ENCODE measurements around the gene LRIT3.
"Not testable (repeated sequence)": the region's sequence is repeated elsewhere in the genome, so short reads cannot be mapped to it uniquely, and the experiment has no call there.

LRIT3 gene

GRCh38 chr4:109872065-109872464 lies 24.2 kb downstream of the LRIT3 start:
- no peak overlapping the region for H3K4me3 ChIP-seq (replicated peaks; ENCODE audit: low read depth, low read length)
- no peak for TF ChIP-seq CTCF (IDR thresholded peaks at IDR 0.05; ENCODE audit: low read length, missing control alignments)
- no peak for DNase-seq (ENCODE audit: low read depth)

GRCh38 chr4:109872950-109873656 lies 25.2 kb downstream of the LRIT3 start:
- no peak overlapping the region for H3K4me3 ChIP-seq (replicated peaks; ENCODE audit: low read depth, low read length)
- DNase-seq (ENCODE audit: low read depth): no peak
- TF ChIP-seq CTCF (IDR thresholded peaks at IDR 0.05; ENCODE audit: low read length, missing control alignments): no peak

- peak; percentile 8 for DNase-seq (ENCODE audit: low read depth)
- H3K4me3 ChIP-seq (replicated peaks; ENCODE audit: low read depth, low read length): no peak overlapping the region
- TF ChIP-seq CTCF (IDR thresholded peaks at IDR 0.05; ENCODE audit: low read length, missing control alignments): no peak
Observed at GRCh38 chr4:109873791-109874514, 26.0 kb downstream of the LRIT3 start.

GRCh38 chr4:109875106-109875505 lies 27.2 kb downstream of the LRIT3 start:
- H3K4me3 ChIP-seq (replicated peaks; ENCODE audit: low read depth, low read length): no peak overlapping the region
- DNase-seq (ENCODE audit: low read depth): no peak
- TF ChIP-seq CTCF (IDR thresholded peaks at IDR 0.05; ENCODE audit: low read length, missing control alignments): no peak

- not testable (repeated sequence) for H3K4me3 ChIP-seq (replicated peaks; ENCODE audit: low read depth, low read length); DNase-seq (ENCODE audit: low read depth)
Observed at GRCh38 chr4:109875553-109875952, 27.6 kb downstream of the LRIT3 start.

- no peak for DNase-seq (ENCODE audit: low read depth)
- no peak overlapping the region for H3K4me3 ChIP-seq (replicated peaks; ENCODE audit: low read depth, low read length)
- TF ChIP-seq CTCF (IDR thresholded peaks at IDR 0.05; ENCODE audit: low read length, missing control alignments): no peak
Observed at GRCh38 chr4:109876634-109877265, 28.8 kb downstream of the LRIT3 start.

GRCh38 chr4:109877400-109877799 lies 29.5 kb downstream of the LRIT3 start:
- no peak overlapping the region for H3K4me3 ChIP-seq (replicated peaks; ENCODE audit: low read depth, low read length)
- DNase-seq (ENCODE audit: low read depth): no peak
- no peak for TF ChIP-seq CTCF (IDR thresholded peaks at IDR 0.05; ENCODE audit: low read length, missing control alignments)
